Fibroblast of skin of right biceps (primary cell): Measurements from ENCODE around the gene RABGAP1.

ENCODE experiments used
- DNase-seq: peaks from one replicate; pipeline ENCODE4 v3.0.0-alpha.2; 2013

The RABGAP1 gene

DNA sequence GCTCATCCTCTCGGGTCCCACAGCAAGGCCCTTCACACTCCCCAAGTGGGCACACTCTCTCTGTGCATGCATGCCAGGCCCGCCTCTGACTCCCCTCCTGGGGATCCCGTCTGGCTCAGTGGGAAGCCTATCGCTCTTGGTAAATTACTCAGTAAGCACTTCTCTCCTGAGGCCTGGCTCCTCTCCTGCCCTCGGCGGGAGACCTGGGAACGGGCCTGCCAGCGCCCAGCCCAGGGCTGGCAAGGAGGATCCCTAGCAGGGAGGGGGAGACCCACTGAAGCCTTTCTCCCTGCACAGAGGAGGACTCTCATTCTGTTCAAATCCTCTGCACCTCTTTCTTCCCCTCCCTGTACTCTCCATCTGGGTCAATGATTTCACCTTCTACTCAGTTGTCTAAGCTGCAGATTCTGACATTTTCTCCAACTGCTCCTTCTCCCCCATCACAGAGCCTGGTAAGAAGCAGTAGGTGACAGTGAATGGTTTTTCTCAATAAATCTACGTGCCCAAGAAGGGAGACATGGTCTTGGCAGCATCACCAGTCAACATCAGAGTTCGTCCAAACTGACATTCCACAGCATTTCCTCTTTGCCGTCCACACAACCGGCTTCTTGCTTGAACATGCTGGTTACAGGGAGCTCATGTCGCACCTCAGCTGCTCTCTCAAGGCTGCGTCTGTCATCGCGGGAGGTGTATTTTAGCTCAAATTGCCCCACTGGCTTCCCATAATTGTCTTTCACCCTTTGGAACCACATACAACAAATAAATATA is 174.5 kb downstream of the RABGAP1 start:
- DNase-seq = no peak

DNA sequence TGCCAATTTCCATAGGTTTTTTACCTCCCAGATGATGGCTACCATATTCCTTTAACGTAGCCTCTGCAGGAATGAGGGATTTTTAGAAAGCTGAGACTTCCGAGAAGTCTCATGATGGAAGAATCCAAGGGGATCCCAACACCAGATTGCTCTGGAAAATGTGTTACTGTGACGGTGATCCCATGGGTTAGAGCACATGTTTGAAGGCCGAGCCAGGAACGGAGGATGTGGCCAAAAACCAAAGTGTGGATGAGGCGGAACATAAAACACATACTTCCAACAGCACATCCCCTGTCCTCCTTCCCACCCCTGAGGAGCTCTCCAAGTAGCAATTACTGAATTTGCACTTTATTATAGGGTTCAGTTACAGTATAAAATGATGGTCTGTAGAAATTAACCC is 175.2 kb downstream of the RABGAP1 start:
- no peak for DNase-seq

GRCh38 chr9:123119566-123119965 is 178.7 kb downstream of the RABGAP1 start:
- DNase-seq = peak; percentile 38

- DNase-seq = no peak
Observed at GRCh38 chr9:123120131-123120530, 179.3 kb downstream of the RABGAP1 start.

GRCh38 chr9:123120953-123121352 is 180.1 kb downstream of the RABGAP1 start:
- no peak for DNase-seq

DNA sequence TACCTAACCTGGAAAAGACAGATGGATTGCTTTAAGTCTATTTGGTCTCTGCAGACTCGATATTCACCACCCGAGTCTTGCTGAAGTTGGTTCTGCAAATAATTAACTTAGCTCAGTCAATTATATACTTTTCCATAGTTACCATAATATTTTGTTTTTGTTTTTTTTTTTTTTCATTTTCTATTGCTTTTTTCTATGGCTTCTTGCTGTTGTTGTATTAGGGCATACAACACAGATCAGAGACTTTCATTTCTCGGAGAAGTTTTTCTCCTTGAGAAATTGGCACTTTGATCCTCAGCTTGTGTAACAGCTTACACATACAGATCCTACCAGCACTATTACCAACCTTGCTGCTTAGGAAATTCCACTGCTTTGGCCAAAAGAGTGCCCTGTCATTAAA is 180.6 kb downstream of the RABGAP1 start:
- no peak for DNase-seq

DNA sequence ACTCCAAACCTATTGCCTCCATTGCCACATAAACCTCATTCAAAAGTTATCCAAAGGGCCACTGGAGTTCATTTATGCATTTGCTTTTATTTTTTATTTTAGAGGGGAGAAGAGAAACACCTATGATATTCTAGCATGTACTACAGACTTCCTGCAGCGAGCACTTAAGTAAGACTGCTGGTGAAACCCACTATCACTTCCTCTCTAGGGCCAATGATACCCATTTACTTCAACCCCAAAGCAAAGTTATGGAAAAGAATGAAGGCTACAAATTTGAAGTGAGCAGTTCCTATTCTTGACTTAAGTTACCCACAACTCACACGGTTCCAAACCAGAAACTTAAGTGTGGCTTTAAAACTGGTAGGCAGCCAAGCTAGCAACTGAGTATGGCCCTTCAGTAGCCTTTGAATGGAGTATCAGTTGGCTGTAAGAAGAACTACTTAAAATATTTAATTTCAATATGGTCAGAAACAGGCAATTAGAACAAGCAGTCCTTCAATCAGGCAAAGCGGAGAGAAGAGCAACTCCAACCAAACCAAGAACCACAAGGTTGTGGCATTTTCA is 186.8 kb downstream of the RABGAP1 start:
- no peak for DNase-seq

- DNase-seq = no peak
Observed at GRCh38 chr9:123128591-123128990, 187.8 kb downstream of the RABGAP1 start.

- no peak for DNase-seq
Observed at GRCh38 chr9:123129423-123129822, 188.6 kb downstream of the RABGAP1 start.

GRCh38 chr9:123131258-123131657 is 190.4 kb downstream of the RABGAP1 start:
- DNase-seq = peak; percentile 80

GRCh38 chr9:123131993-123132392 is 191.2 kb downstream of the RABGAP1 start:
- no peak for DNase-seq

DNA sequence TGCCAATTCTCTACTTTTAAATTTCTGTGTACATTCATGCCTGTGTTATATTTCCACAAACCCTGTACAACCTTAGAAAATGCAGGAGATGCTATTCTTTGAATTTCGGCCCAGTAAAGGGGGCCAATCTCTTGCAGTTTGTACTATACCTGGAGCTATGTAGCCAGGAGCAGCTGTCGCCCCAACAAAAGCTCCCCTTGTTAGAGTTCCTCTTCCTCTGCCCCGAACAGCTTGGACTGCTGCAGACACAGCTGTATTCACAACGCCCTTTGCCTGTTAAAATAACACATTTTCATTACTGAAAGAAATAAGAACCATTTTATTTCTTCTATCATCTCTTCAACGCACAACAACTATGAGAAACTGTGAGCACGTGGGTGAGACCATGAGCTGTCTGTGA is 191.9 kb downstream of the RABGAP1 start:
- no peak for DNase-seq

- no peak for DNase-seq
Observed at GRCh38 chr9:123135430-123135829, 194.6 kb downstream of the RABGAP1 start.

GRCh38 chr9:123138163-123138562 is 197.3 kb downstream of the RABGAP1 start:
- no peak for DNase-seq

GRCh38 chr9:123149067-123149466 is 208.2 kb downstream of the RABGAP1 start:
- no peak for DNase-seq

- DNase-seq = peak; percentile 5
Observed at GRCh38 chr9:123150708-123151503, 210.1 kb downstream of the RABGAP1 start.
